IPS-11a (cell line): ENCODE data around the gene CMTR1.
A peak's percentile ranks its signal among the peaks of the same experiment; 100 is the strongest.

Experiments
- H3K4me3 ChIP-seq: one replicate; pipeline ENCODE4 v1.5.1; 2013; ENCODE audit warnings: low read depth, low read length, control low read depth

CMTR1 gene

GRCh38 chr6:37507690-37508421, 74.8 kb downstream of the CMTR1 start:
- no peak overlapping the region for H3K4me3 ChIP-seq

- no peak overlapping the region for H3K4me3 ChIP-seq
These were observed 78.2 kb downstream of the CMTR1 start for GRCh38 chr6:37511201-37511600.

GRCh38 chr6:37511910-37512399, 78.9 kb downstream of the CMTR1 start:
- H3K4me3 ChIP-seq: peak overlapping the region; percentile 13

- H3K4me3 ChIP-seq: peak overlapping the region; percentile 13
These were observed 79.5 kb downstream of the CMTR1 start for GRCh38 chr6:37512400-37513011.

GRCh38 chr6:37513155-37513554, 80.1 kb downstream of the CMTR1 start:
- no peak overlapping the region for H3K4me3 ChIP-seq

GRCh38 chr6:37513576-37513975, 80.6 kb downstream of the CMTR1 start:
- no peak overlapping the region for H3K4me3 ChIP-seq

- no peak overlapping the region for H3K4me3 ChIP-seq
These were observed 81.3 kb downstream of the CMTR1 start for GRCh38 chr6:37514321-37514771.

GRCh38 chr6:37514837-37515236, 81.8 kb downstream of the CMTR1 start:
- no peak overlapping the region for H3K4me3 ChIP-seq

GRCh38 chr6:37515712-37516075, 82.7 kb downstream of the CMTR1 start:
- no peak overlapping the region for H3K4me3 ChIP-seq

- no peak overlapping the region for H3K4me3 ChIP-seq
These were observed 83.3 kb downstream of the CMTR1 start for GRCh38 chr6:37516076-37516919.

- no peak overlapping the region for H3K4me3 ChIP-seq
These were observed 83.9 kb downstream of the CMTR1 start for GRCh38 chr6:37516920-37517405.

- H3K4me3 ChIP-seq: no peak overlapping the region
These were observed 84.4 kb downstream of the CMTR1 start for GRCh38 chr6:37517411-37517812.

GRCh38 chr6:37518116-37518515, 85.1 kb downstream of the CMTR1 start:
- H3K4me3 ChIP-seq: no peak overlapping the region

- H3K4me3 ChIP-seq: no peak overlapping the region
These were observed 86.4 kb downstream of the CMTR1 start for GRCh38 chr6:37519461-37519860.

- H3K4me3 ChIP-seq: no peak overlapping the region
These were observed 87.9 kb downstream of the CMTR1 start for GRCh38 chr6:37520926-37521325.

GRCh38 chr6:37521674-37522073, 88.7 kb downstream of the CMTR1 start:
- H3K4me3 ChIP-seq: no peak overlapping the region

GRCh38 chr6:37522836-37523235, 89.8 kb downstream of the CMTR1 start:
- no peak overlapping the region for H3K4me3 ChIP-seq

GRCh38 chr6:37523412-37523811, 90.4 kb downstream of the CMTR1 start:
- no peak overlapping the region for H3K4me3 ChIP-seq

GRCh38 chr6:37524025-37524969, 91.3 kb downstream of the CMTR1 start:
- H3K4me3 ChIP-seq: no peak overlapping the region

- no peak overlapping the region for H3K4me3 ChIP-seq
These were observed 91.9 kb downstream of the CMTR1 start for GRCh38 chr6:37524970-37525318.
